HG03097 (cell line): ENCODE measurements around the gene NUMBL.
"Not testable (repeated sequence)": the region's sequence is repeated elsewhere in the genome, so short reads cannot be mapped to it uniquely, and the experiment has no call there.

Experiments
- ATAC-seq: cut with Tn5 transposase; IDR thresholded peaks from one replicate; pipeline ENCODE4 v1.9.1; 2021; ENCODE audit not compliant: unreplicated experiment, low FRiP score

The NUMBL gene

DNA sequence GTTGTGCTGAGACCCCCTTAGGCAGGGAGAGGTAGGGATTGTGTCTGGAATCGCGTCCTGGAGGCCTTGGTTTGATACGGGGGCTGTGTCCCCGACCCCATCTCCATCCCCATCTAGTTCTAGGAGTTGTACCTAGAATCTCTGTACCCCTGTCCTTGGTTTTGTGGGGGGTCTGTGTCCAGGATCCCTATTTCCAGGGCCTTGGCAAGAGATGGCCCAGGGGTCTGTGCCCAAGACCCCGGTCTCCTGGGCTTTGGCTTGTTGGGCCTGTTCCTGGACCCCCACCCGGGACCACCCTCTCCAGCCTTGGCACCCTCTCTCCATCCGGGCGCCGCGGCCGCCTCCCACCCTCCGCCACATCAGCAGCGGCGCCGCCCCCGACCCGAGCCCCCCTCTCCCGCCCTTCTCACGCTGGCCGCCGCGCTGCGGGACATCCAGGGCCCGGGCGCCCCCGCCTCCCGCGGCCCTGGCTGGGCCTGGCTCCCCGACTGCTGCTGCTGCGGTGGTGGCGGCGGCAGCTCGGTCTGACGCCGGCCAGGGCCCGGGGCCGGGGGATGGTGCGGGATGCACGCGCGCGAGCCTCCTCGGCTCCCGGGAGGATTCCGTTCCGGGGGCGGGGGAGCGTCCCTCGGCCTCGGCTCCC is at the start of gene NUMBL:
TSS of gene NUMBL (minus strand) at position 602 of the 643 bp plus-strand sequence. CDS start at position 434, 168 bp downstream.
- peak; percentile 49 for ATAC-seq

DNA sequence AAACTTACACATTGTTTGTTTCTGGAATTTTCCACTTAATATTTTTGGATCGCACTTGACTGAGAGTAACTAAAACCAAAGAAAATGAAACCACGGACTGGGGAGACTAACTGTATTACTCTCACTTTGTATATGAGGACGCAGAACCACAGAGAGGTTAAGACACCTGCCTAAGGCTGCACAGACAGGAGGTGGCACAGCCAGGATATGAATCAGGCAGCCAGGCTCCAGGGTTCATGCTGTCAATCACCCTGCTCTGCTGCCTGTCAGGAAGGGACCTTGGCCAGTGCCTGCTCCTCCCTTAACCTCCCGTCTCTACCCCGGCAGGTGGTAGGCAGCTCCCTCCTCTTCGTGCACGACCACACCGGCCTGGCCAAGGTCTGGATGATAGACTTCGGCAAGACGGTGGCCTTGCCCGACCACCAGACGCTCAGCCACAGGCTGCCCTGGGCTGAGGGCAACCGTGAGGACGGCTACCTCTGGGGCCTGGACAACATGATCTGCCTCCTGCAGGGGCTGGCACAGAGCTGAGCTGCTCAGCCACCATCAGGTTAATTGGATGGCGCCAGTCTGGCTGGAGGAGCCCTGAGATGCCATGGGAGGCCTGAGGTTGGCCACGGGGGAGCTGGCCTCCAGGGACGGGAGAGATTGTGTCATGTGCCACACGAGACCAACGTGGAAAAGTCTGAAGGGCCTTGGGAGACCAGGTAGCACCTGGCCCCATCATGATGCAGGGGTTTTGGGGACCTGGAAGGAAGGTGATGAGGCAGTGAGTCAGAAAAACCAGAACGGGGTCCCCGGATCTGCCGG is 48.8 kb upstream of the NUMBL start:
- no peak for ATAC-seq

DNA sequence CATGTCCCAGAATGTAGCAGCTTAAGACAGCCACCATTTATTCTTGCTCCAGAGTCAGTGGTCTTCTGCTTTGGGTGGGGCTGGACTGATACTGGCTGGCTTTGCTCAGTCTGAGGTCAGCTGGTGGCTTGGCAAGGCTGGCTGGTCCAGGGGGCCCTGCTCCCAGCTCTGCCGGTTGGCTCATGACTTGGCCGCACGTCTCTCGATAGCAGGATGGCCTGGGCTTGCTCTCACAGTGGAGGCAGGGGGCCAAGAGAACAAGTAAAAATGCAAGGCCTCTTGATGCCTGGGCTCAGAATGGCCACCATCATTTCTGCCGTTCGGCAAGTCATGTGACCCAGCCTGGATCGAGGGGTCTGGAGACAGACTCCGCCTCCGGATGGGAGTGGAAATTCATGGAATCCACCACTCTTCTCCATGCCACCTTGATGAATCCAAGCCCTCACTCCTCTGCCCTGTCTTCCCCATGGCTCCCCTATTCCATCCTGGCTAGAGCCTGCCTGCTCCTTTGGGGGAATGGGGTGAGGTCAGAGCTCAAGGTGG is 46.7 kb upstream of the NUMBL start:
- no peak for ATAC-seq

DNA sequence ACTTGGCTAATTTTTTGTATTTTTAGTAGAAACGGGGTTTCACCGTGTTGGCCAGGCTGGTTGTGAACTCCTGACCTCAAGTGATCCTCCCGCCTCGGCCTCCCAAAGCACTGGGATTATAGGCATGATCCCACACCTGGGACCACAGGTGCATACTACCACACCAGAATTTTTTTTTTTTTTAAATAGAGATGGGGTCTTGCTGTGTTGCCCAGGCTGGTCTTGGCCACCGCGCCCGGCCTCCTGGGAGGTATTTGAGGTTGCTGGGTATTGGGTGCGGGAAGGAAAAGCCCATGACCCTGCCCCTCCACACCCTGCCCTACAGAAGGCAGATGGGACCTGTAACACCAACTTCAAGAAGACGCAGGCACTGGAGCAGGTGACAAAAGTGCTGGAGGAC is 46.2 kb upstream of the NUMBL start:
- no peak for ATAC-seq

DNA sequence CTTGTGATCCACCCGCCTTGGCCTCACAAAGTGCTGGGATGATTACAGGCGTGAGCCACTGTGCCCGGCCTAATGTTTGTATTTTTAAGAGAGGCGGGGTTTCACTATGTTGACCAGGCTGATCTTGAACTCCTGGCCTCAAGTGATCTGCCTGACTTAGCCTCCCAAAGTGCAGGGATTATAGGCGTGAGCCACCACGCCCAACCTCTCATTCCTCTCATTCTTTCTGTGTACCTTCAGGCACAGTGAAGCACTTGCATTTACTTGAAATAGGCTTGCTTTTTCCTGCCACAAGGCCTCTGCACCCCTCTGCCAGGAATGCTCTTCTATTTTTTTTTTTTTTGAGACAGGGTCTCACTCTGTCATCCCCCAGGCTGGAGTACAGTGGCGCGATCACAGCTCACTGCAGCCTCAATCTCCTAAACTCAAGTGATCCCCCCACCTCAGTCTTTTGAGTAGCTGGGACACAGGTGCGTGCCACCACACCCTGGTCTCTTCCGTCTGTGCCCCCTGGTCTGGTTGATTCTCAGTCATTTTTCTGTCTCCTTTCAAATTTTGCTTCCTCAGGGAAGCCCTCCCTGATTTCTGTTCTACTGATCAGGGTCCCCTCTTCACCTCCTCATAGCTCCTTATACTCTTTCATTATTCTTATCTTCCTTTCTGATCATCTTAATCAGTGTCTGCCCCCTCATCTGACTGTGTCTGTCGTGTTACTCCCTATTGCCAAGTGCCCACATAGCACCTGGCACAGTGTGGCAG is 44.7 kb upstream of the NUMBL start:
- ATAC-seq = no peak

DNA sequence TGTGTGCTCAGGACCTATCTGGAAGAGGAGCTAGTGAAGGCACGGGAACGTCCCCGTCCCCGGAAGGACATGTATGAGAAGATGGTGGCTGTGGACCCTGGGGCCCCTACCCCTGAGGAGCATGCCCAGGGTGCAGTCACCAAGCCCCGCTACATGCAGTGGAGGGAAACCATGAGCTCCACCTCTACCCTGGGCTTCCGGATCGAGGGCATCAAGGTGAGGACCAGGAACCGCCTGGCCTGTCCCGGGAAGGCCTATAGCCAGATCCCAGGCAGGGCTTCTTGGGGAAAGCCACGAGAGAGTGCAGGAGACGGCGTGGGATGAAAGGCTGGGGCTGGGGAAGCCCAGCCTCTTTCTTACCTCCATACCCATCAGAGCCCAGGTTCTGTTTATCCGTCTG is 42.7 kb upstream of the NUMBL start:
- ATAC-seq = no peak

DNA sequence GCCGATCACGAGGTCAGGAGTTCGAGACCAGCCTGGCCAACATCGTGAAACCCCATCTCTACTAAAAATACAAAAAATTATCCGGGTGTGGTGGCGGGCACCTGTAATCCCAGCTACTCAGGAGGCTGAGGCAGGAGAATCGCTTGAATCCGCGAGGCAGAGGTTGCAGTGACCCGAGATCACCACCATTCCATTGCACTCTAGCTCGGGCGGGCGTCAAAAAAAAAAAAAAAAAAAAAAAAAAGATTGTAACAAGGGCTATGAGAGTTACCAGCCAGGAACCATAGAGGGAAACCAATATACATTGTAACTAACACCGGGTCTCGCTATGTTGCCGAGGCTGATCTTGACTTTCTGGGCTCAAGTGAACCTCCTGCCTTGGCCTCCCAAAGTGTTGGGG is 41.9 kb upstream of the NUMBL start:
- ATAC-seq = not testable (repeated sequence)

DNA sequence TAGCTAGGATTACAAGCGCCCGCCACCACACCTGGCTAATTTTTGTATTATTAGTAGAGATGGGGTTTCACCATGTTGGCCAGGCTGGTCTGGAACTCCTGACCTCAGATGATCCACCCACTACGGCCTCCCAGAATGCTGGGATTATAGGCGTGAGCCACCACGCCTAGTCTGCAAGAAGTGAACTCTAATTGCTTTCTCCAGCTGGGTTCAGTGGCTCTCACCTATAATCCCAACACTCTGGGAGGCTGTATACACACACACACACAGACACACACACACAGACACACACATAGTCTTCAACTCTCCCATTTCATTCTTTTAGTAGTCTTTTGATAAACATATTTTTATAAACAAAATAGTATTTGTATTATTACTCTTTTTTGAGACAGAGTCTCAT is 39.6 kb upstream of the NUMBL start:
- ATAC-seq = not testable (repeated sequence)

DNA sequence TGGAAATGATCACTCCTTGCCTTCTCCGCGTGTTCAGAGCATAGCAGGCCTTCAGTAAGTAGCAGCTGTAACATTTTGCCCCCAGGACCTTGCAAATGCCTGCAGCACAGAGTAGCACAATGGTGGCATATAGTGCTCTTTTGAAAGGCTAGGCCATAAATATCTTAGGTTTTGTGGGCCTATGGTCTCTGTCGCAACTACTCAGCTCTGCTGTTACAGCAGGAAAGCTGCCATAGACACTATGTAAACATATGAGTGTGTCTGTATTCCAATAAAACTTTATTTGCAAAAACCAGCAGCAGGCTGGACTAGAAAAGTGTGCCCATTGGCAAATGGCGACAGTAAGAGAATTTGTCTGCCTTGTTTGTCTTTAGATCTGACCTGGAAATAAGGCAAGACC is 35.8 kb upstream of the NUMBL start:
- ATAC-seq = no peak

DNA sequence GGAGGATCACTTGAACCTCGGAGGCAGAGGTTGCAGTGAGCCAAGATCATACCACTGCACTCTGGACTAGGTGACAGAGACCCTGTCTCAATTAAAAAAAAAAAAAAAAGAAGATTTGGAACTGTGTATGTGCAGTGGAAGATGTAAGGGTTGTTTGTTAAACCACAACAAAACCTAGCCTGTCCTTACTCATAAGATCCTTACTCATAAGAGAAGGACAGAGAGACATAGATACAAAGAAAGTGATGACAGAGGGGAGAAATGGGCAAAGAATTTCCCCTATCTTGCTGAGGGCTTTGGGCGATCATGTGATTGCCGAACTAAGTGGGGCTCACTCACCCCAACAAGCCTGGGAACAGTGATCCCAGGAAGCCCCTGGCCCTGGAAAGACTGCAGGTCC is 34.4 kb upstream of the NUMBL start:
- ATAC-seq = no peak

DNA sequence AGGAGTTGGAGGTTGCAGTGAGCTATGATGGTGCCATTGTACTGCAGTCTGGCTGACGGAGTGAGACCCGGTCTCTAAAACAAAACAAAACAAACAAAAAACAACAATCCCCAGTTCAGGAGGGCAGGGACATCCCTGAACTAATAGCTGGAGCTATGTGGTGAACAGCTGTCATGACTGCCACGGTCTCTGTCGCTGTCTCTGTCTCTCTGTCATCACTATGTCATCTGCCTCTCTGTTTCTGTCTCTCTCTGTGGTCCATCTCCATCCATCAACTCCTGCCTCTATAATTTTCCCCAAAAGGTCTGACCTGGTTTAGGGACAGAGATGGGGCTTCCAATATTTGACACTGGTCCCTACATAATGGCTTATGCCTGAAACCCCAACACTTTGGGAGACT is 33.9 kb upstream of the NUMBL start:
- no peak for ATAC-seq

DNA sequence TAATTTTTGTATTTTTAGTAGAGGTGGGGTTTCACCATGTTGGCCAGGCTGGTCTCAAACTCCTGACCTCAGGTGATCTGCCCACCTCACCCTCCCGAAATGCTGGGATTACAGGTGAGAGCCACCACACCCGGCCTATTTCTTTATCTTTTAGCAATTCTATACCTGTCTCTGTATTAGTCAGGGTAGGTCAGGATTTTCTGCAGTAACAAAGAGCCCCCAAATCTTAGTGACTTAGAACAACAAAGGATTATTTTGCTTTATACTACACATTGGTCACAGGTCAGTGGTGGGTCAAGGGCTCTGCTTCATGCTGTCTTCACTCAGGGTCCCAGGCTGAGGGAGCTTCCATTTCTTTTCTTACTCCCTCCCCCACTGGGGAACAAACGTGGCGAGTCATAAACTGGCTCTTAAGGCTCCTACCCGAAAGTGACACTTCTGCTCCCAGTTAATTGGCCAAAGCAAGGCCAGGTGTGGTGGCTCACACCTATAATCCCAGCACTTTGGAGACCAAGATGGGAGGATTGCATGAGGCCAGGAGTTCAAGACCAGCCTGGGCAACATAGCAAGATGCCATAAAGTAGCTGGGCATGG is 33.3 kb upstream of the NUMBL start:
- ATAC-seq = no peak

DNA sequence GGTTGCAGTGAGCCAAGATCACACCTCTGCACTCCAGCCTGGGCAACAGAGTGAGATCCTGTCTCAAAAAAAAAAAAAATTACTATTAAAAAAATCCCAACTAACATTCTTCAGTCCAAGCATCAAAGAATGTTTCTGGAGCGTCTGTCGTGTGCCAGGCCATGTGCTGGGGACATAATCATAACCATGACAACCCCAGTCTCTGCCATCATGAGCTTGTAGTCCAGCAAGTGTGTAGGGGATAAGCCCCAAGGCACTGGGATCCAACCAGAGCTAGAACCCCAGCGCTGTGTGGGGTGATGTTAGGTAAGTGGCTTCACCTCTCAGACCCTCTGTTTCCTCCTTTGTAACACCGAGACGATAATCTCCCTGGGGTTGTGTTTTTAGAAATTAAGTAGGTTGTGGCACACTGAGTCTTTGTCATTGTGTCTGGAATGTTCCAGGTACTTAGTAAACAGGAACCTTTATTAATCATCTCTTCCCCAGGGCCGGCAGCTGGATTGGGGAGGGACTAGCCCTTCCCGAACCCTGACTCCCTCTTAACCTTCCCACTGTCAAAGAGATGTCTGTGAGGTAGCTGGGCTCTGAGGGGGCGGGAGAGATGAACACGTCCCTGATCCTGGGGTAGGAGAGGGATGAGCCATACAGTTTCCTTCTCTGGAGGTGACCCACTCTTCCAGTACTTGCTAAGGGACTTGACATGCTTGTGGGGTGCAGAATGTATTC is 31.6 kb upstream of the NUMBL start:
- no peak for ATAC-seq

DNA sequence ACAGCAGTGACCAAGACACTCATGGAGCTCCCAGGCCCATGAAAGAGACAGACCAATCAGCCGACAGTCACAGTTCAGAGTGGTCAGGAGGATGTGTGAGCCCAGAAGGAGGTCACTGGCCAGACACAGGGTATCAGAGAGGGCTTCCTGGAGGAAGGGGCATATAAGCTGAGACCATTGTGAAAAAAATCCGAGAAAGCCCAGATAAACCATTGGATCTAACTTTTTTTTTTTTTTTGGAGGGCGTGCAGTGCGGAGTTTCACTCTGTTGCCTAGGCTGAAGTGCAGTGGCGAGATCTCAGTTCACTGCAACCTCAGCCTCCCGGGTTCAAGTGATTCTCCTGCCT is 30.7 kb upstream of the NUMBL start:
- ATAC-seq = no peak

DNA sequence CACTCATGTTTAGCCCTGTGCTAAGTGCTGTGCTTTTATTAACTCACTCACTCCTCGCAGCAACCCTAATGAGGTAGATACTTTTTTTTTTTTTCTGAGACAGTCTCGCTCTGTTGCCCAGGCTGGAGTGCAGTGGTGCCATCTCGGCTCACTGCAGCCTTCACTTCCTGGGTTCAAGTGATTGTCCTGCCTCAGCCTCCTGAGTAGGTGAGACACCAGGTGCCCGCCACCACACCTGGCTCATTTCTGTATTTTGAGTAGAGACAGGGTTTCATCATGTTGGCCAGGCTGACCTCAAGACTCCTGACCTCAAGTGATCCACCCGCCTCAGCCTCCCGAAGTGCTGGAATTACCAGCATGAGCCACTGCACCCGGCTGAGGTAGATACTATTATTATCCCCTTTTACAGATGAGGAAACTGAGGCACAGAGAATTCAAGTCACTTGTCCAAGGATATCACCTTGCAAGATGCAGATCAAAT is 29.0 kb upstream of the NUMBL start:
- ATAC-seq = no peak

DNA sequence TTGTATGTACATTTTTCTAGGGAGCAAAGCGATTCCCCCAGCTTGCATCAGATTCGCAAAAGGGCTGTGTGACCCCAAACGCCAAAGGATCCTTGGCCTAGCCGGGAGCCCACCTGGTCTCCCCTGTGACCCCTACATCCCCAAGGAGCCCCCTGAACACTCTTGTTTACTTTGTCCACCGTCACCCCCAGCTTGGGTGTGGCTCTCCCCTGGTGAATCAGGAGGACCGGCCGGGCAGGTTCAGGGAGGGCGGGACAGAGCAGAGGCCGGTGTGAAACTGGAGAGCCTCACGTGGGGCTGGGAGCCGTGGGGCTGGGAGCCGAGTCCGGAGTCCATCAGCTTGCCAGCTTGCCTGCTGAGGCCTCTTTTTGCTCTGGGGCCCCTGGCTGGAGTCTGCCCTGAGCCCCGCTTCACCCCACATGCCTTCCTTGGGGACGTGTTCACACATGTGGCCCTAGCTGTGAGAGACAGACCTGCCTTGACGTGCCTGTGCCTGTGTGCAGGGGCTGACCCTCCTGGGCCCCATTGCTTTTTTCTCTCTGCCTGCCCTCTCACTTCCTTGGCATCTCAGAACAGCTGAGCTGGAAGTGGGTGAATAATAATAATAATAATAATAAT is 28.4 kb upstream of the NUMBL start:
- no peak for ATAC-seq

DNA sequence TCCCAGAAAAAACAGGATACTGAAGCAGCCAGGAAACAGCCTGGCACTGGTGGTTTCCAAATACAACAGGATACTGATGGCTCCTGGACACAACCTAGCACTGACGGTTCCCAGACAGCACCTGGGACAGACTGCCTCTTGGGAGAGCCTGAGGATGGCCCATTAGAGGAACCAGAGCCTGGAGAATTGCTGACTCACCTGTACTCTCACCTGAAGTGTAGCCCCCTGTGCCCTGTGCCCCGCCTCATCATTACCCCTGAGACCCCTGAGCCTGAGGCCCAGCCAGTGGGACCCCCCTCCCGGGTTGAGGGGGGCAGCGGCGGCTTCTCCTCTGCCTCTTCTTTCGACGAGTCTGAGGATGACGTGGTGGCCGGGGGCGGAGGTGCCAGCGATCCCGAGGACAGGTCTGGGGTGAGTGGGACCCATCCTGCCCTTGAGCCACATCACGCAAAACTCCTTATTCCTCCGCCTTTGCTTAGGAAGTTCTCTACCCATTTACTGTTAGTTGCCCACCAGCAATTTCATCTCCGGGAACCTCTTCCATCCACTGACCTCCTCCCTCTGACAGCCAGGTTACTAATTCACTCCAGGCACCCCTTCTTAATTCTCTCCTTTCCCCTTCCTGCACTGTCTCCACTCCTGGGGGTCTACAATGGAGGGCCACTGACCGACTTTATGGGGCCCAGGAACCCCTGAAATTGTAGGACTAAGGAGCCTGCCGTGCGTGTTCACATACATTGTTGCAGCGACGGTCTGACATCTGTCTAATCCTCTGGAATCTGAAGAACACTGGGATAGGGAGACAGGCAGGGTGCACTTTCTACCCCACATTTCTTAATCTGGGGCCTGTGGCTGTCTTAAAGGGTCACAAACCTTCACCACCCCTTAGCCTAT is 27.7 kb upstream of the NUMBL start:
- ATAC-seq = no peak

DNA sequence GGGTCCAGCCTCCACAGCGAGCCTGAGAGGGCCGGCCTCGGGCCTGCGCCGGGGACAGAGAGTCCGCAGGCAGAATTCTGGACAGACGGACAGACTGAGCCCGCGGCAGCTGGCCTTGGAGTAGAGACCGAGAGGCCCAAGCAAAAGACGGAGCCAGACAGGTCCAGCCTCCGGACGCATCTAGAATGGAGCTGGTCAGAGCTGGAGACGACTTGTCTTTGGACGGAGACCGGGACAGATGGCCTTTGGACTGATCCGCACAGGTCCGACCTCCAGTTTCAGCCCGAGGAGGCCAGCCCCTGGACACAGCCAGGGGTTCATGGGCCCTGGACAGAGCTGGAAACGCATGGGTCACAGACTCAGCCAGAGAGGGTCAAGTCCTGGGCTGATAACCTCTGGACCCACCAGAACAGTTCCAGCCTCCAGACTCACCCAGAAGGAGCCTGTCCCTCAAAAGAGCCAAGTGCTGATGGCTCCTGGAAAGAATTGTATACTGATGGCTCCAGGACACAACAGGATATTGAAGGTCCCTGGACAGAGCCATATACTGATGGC is 27.0 kb upstream of the NUMBL start:
- no peak for ATAC-seq
